OCI-LY1 (cell line): ENCODE data around the gene NR2F6.
A peak's percentile ranks its signal among the peaks of the same experiment; 100 is the strongest.

Source experiments
- H2AFZ ChIP-seq: fragments of 200-600 bp; sonication (generic), shearing (Covaris generic); 2 replicates; pipeline ENCODE4 v1.6.0; 2014; ENCODE audit warnings: antibody characterized with exemption, mild to moderate bottlenecking, low read length
- H3F3A ChIP-seq: fragments of 200-600 bp; sonication (generic), shearing (Covaris generic); 2 replicates; pipeline ENCODE4 v1.6.0; 2014; ENCODE audit warnings: mild to moderate bottlenecking, antibody characterized with exemption, low read length, moderate library complexity; ENCODE audit not compliant: insufficient read depth
- H3K27ac ChIP-seq: fragments of 200-600 bp; sonication (generic); 2 replicates; pipeline ENCODE4 v1.5.1; 2014; ENCODE audit warnings: low read length, mixed run types, mild to moderate bottlenecking, low read depth; ENCODE audit not compliant: poor library complexity, severe bottlenecking
- H3K27me3 ChIP-seq: fragments of 200-600 bp; sonication (generic); 2 replicates; pipeline ENCODE4 v1.6.0; 2014; ENCODE audit warnings: antibody characterized with exemption, mild to moderate bottlenecking, low read length, moderate library complexity; ENCODE audit not compliant: insufficient read depth
- H3K36me3 ChIP-seq: fragments of 200-600 bp; sonication (generic); 2 replicates; pipeline ENCODE4 v1.6.1; 2014; ENCODE audit warnings: mild to moderate bottlenecking, antibody characterized with exemption, low read length, moderate library complexity, mixed read lengths; ENCODE audit not compliant: insufficient read depth
- H3K4me1 ChIP-seq: fragments of 200-600 bp; sonication (generic); 2 replicates; pipeline ENCODE4 v1.5.1; 2014; ENCODE audit warnings: mild to moderate bottlenecking, low read length, moderate library complexity; ENCODE audit not compliant: insufficient read depth, severe bottlenecking
- H3K4me2 ChIP-seq: fragments of 200-600 bp; sonication (generic), shearing (Covaris generic); 2 replicates; pipeline ENCODE4 v1.6.1; 2014; ENCODE audit warnings: low read length
- H3K4me3 ChIP-seq: fragments of 200-600 bp; sonication (generic); 2 replicates; pipeline ENCODE4 v1.5.1; 2014; ENCODE audit warnings: low read length, low read depth, mild to moderate bottlenecking, mixed read lengths; ENCODE audit not compliant: poor library complexity, severe bottlenecking
- H3K79me2 ChIP-seq: fragments of 200-600 bp; shearing (Covaris generic); 2 replicates; pipeline ENCODE4 v1.6.1; 2016; ENCODE audit warnings: mixed run types, low read length, mixed read lengths; ENCODE audit not compliant: insufficient read depth
- H3K9ac ChIP-seq: fragments of 200-600 bp; sonication (generic), shearing (Covaris generic); 2 replicates; pipeline ENCODE4 v1.6.1; 2014; ENCODE audit warnings: mild to moderate bottlenecking, low read length, mixed read lengths
- H3K9me2 ChIP-seq: fragments of 200-600 bp; sonication (generic), shearing (Covaris generic); 2 replicates; pipeline ENCODE4 v1.6.1; 2014; ENCODE audit warnings: low read depth, mild to moderate bottlenecking, low read length, mixed read lengths
- H3K9me3 ChIP-seq: fragments of 200-600 bp; shearing (Covaris generic); 2 replicates; pipeline ENCODE4 v1.6.1; 2014; ENCODE audit warnings: low read length, mixed read lengths
- H4K20me1 ChIP-seq: fragments of 200-600 bp; sonication (generic), shearing (Covaris generic); 2 replicates; pipeline ENCODE4 v1.6.0; 2016; ENCODE audit warnings: mild to moderate bottlenecking, low read length; ENCODE audit not compliant: insufficient read depth
- CTCF ChIP-seq: fragments of 200-600 bp; sonication (generic), shearing (Covaris generic); IDR thresholded peaks from 2 replicates; pipeline ENCODE4 v1.5.1; 2017; ENCODE audit warnings: mild to moderate bottlenecking, antibody characterized with exemption, low read length, moderate library complexity, mixed read lengths
- EZH2 ChIP-seq: fragments of 200-600 bp; sonication (generic), shearing (Covaris generic); IDR thresholded peaks from 2 replicates; pipeline ENCODE4 v1.8.0; 2017; ENCODE audit warnings: borderline replicate concordance, mixed run types, mild to moderate bottlenecking, antibody characterized with exemption, low read length, moderate library complexity, mixed read lengths

NR2F6 gene

GRCh38 chr19:17209126-17210036 lies 36.3 kb downstream of the NR2F6 start:
- Histone ChIP-seq H3K9me2 (no peaks in the 10 kb centered on the region), H3K36me3 (peaks cover 57% of the 10 kb centered on the region), H3F3A (no peaks in the 10 kb centered on the region), H3K9ac (no peak overlapping the region), H3K27ac (no peak overlapping the region), H3K4me1 (peaks cover 11% of the 10 kb centered on the region), H3K4me2 (no peak overlapping the region), H4K20me1 (no peaks in the 10 kb centered on the region), H3K4me3 (no peak overlapping the region), H3K79me2 (no peaks in the 10 kb centered on the region), H3K9me3 (no peaks in the 10 kb centered on the region), H2AFZ (no peak overlapping the region), H3K27me3 (no peaks in the 10 kb centered on the region)
- TF ChIP-seq CTCF: no peak
- no peak for TF ChIP-seq EZH2

DNA sequence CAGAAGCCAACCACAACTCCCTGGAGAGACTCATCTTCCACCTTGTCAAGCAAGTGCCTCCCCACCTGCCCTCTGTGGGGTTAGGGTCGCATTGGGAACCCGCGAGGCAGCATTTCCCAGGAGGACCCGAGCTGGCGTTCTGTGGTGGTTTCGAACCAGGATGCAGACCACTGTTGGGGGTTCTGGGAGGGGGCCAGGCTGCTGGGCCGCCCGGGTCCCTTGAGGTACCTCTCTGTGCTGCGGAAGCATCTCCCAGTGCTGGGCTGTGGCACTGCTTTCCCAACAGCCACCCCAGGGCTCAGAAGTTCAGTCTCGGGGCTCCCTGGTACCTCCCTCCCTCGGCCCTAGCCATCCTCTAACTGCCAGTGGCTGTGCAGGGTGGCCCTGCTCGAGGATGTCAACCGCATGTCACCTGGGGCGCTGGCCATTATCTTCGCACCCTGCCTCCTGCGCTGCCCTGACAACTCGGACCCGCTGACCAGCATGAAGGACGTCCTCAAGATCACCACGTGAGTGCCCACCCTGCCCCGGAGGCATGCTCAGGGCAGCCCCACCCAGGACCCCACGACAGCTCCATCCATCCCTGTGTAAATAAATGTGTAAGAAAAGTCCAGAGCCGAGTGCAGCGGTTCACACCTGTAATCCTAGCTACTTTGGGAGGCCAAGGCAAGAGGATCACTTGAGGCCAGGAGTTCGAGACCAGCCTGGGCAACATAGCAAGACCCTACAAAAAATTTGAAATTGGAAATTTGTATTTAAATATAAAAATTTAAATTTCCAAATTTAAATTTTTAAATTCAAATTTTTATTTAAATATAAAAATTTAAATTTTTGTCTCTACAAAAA lies 38.8 kb downstream of the NR2F6 start:
- no peak for TF ChIP-seq CTCF
- Histone ChIP-seq H3K79me2 (no peaks in the 10 kb centered on the region), H3K27ac (no peak overlapping the region), H3K9me3 (no peaks in the 10 kb centered on the region), H3F3A (no peaks in the 10 kb centered on the region), H3K4me2 (no peak overlapping the region), H3K4me1 (peaks cover 10% of the 10 kb centered on the region), H3K27me3 (no peaks in the 10 kb centered on the region), H3K9ac (no peak overlapping the region), H4K20me1 (no peaks in the 10 kb centered on the region), H3K36me3 (peaks cover 72% of the 10 kb centered on the region), H3K9me2 (no peaks in the 10 kb centered on the region), H3K4me3 (no peak overlapping the region), H2AFZ (no peak overlapping the region)

GRCh38 chr19:17205237-17206140 lies 40.2 kb downstream of the NR2F6 start:
- Histone ChIP-seq H3K4me2 (no peak overlapping the region), H3K9ac (no peak overlapping the region), H2AFZ (no peak overlapping the region)

More at GRCh38 chr19:17205237-17206140, 40.2 kb downstream of the NR2F6 start:
- no peaks in the 10 kb centered on the region for H3K9me2 ChIP-seq
- no peak overlapping the region for H3K4me3 ChIP-seq
- TF ChIP-seq CTCF (peak; percentile 80), EZH2 (no peak)
- H3K9me3 ChIP-seq: no peaks in the 10 kb centered on the region
- peaks cover 3% of the 10 kb centered on the region for H3K4me1 ChIP-seq
- no peaks in the 10 kb centered on the region for H4K20me1 ChIP-seq
- no peaks in the 10 kb centered on the region for H3F3A ChIP-seq
- H3K27ac ChIP-seq: no peak overlapping the region
- H3K79me2 ChIP-seq: no peaks in the 10 kb centered on the region
- H3K36me3 ChIP-seq: peaks cover 74% of the 10 kb centered on the region
- no peaks in the 10 kb centered on the region for H3K27me3 ChIP-seq
